ENCODE results near the gene PPP2CA. TPM values are rescaled to one million over a fixed set of nuclear protein-coding genes. Genes with fewer than 3 reads are reported as not detected.

PPP2CA gene
- total and polyA plus RNA-seq, 2 of the 4 experiments (the other 2 are of a cell fraction): 70.6 to 73.6 TPM

GRCh38 chr5:134245101-134245604 lies 19.3 kb upstream of the PPP2CA start:
- H3K9me1 ChIP-seq (ENCODE audit: insufficient read depth, low read length): peaks cover 25% of the 10 kb centered on the region
- dilution Hi-C loops (cut with HindIII; ENCODE audit: low sequenced_read_pairs, unreplicated experiment): no loop called here
- peak overlapping the region; percentile 95 for H2BK5ac ChIP-seq (ENCODE audit: low read depth, low read length, poor library complexity, severe bottlenecking)
- H3K18ac ChIP-seq (ENCODE audit: low read depth, low read length): peak overlapping the region; percentile 37
- peak overlapping the region; percentile 45; the same call in 1 of the 2 replicates for H4K5ac ChIP-seq (ENCODE audit: low read depth, low read length)
- peak overlapping the region; percentile 94 for H2BK20ac ChIP-seq (ENCODE audit: low read depth, low read length)
- H2AK9ac ChIP-seq (replicated peaks; ENCODE audit: low read depth, low read length, poor library complexity): peak overlapping the region; percentile 43
- H3K4ac ChIP-seq (ENCODE audit: low read depth, low read length): peak overlapping the region; percentile 79
- H2AFZ ChIP-seq (replicated peaks; ENCODE audit: low read length, poor library complexity): peak overlapping the region; percentile 92
- peak overlapping the region; percentile 23 for H3K14ac ChIP-seq (replicated peaks; ENCODE audit: low read depth, low read length)
- H4K91ac ChIP-seq (ENCODE audit: insufficient read depth, low read depth, low read length): peak overlapping the region; percentile 79
- ChIA-PET POLR2A (ENCODE audit: unreplicated experiment) (interaction anchor here (0.5 to 0.9 kb wide), 2 partner anchors 19 to 119 kb away, joined by 3 to 13 read pairs; partner anchors contain the start of gene PPP2CA), CTCF (interaction anchor here (0.9 kb wide), 1 partner anchor 44 kb away, joined by 3 read pairs; no protein-coding TSS in a partner anchor)
- H4K8ac ChIP-seq (ENCODE audit: low read depth in 2 of 2, low read length in 2 of 2): peak overlapping the region; percentile 68 to 84; a peak in 3 of 4 replicates
- H3K79me1 ChIP-seq (ENCODE audit: low read depth in 1 of 2, low read length in 2 of 2): peaks cover 0 to 24% of the 10 kb centered on the region in 2 experiments; a peak in 2 of 4 replicates
- peak overlapping the region; percentile 61 for H3K56ac ChIP-seq (ENCODE audit: extremely low read depth, insufficient read depth, low read length)
- H2BK15ac ChIP-seq (ENCODE audit: low read depth, low read length): peak overlapping the region; percentile 60; the same call in 2 of the 3 replicates
- peak overlapping the region; percentile 77 for H2AK5ac ChIP-seq (ENCODE audit: low read depth, low read length)
- 0 out of 2 replicates have a peak overlapping the region, but pooled peaks have one; percentile 18 for H3K9ac ChIP-seq (ENCODE audit: low read depth, low read length)
- in situ Hi-C loops (cut with MboI; ENCODE audit: low sequenced_read_pairs): no loop called here
- peak overlapping the region; percentile 76 for H3K27ac ChIP-seq (ENCODE audit: insufficient read depth, low read length)
- peak; percentile 86 for DNase-seq
- WGBS, 2 experiments (ENCODE audit: extremely low coverage in 2 of 2, insufficient read length in 1 of 2): no CpG with 5 or more reads among the region's 8 CpGs
- H3K4me1 ChIP-seq (ENCODE audit: control insufficient read depth, insufficient read depth, low read length): peaks cover 25% of the 10 kb centered on the region
- H3K9me3 ChIP-seq (ENCODE audit: control insufficient read depth, insufficient read depth, low read length): no peaks in the 10 kb centered on the region
- intact Hi-C loops (cut with micrococcal nuclease): no loop called here
- H4K20me1 ChIP-seq (ENCODE audit: insufficient read depth, low read length): peaks cover 4% of the 10 kb centered on the region; the same call in 1 of the 2 replicates
- BruUV-seq (replicated peaks): no TSS peak
- peak overlapping the region; percentile 95 for H2BK120ac ChIP-seq (ENCODE audit: low read depth, low read length)
- no peaks in the 10 kb centered on the region for H3K27me3 ChIP-seq (ENCODE audit: control insufficient read depth, insufficient read depth, low read length)
- ATAC-seq (ENCODE audit: low read depth): peak; percentile 59
- peak overlapping the region; percentile 65; the same call in 1 of the 2 replicates for H3K23ac ChIP-seq (ENCODE audit: low read depth, low read length)
- H3K4me2 ChIP-seq (ENCODE audit: low read depth, low read length): peak overlapping the region; percentile 81
- TF ChIP-seq, protein P1, sequence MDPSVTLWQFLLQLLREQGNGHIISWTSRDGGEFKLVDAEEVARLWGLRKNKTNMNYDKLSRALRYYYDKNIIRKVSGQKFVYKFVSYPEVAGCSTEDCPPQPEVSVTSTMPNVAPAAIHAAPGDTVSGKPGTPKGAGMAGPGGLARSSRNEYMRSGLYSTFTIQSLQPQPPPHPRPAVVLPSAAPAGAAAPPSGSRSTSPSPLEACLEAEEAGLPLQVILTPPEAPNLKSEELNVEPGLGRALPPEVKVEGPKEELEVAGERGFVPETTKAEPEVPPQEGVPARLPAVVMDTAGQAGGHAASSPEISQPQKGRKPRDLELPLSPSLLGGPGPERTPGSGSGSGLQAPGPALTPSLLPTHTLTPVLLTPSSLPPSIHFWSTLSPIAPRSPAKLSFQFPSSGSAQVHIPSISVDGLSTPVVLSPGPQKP (IDR thresholded peaks at IDR 0.05; ENCODE audit: borderline replicate concordance, low read depth, low read length): no peak
- TF ChIP-seq MAZ (IDR thresholded peaks at IDR 0.05; ENCODE audit: borderline replicate concordance, low read depth, low read length) (0 out of 2 replicates have a peak, but pooled peaks have one; percentile 20), FOS (IDR thresholded peaks at IDR 0.05; ENCODE audit: low read depth, low read length) (peak; percentile 35; the same call in 1 of the 2 replicates)
- H3K4me3 ChIP-seq (ENCODE audit: insufficient read depth, low read depth, low read length): peak overlapping the region; percentile 27; the same call in 1 of the 2 replicates
- no peaks in the 10 kb centered on the region for H3K36me3 ChIP-seq (ENCODE audit: control insufficient read depth, insufficient read depth, low read length)

All from IMR-90 (cell line).